AG04449 (cell line): ENCODE measurements around the gene SCAF4.
"Not testable (repeated sequence)": the region's sequence is repeated elsewhere in the genome, so short reads cannot be mapped to it uniquely, and the experiment has no call there.

Source experiments
- CTCF ChIA-PET: fragments of 350-600 bp; formaldehyde crosslinking; extraction: SDS; loops from one replicate; lab custom pipeline; 2021; ENCODE audit warnings: antibody characterized with exemption; lab: Yijun Ruan, JAX
- POLR2A ChIA-PET: fragments of 400-600, 350-600 bp; formaldehyde crosslinking; extraction: SDS; loops from one replicate; lab custom pipeline; 2020; ENCODE audit warnings: antibody characterized with exemption, inconsistent platforms; lab: Yijun Ruan, JAX
- DNase-seq: peaks from one replicate; pipeline ENCODE4 v3.0.0-alpha.2; 2010; ENCODE audit warnings: low read depth, low spot score
- H3K4me3 ChIP-seq: 2 replicates; pipeline ENCODE4 v1.5.1; 2011; ENCODE audit warnings: low read depth, mild to moderate bottlenecking, control low read depth, low read length
- CTCF ChIP-seq: IDR thresholded peaks from one replicate; pipeline ENCODE4 v1.5.1; 2011; ENCODE audit warnings: mild to moderate bottlenecking, moderate library complexity, low read length, control low read depth, inconsistent platforms; ENCODE audit not compliant: insufficient read depth; ENCODE audit errors: missing control alignments

SCAF4 gene

GRCh38 chr21:31670070-31670469 lies 61.8 kb downstream of the SCAF4 start:
- DNase-seq, result no peak
- POLR2A ChIA-PET, result no interaction called here
- CTCF ChIA-PET, result no interaction called here
- no peak overlapping the region for H3K4me3 ChIP-seq
- TF ChIP-seq CTCF, result no peak

- H3K4me3 ChIP-seq, result no peak overlapping the region
- TF ChIP-seq CTCF, result no peak
- ChIA-PET CTCF (no interaction called here), POLR2A (interaction anchor here (0.6 kb wide), 1 partner anchor 1807 kb away, joined by 3 read pairs; no protein-coding TSS in a partner anchor)
- DNase-seq, result no peak
These were observed 63.0 kb downstream of the SCAF4 start for GRCh38 chr21:31668651-31669491.

- no peak for DNase-seq
- ChIA-PET POLR2A (no interaction called here), CTCF (no interaction called here)
- no peak overlapping the region for H3K4me3 ChIP-seq
- TF ChIP-seq CTCF, result no peak
These were observed 64.3 kb downstream of the SCAF4 start for GRCh38 chr21:31667639-31668038.

GRCh38 chr21:31667132-31667531 lies 64.8 kb downstream of the SCAF4 start:
- POLR2A ChIA-PET, result interaction anchor here (0.6 kb wide), 1 partner anchor 65 kb away, joined by 4 read pairs; the partner anchor contains the start of gene SCAF4
- CTCF ChIA-PET, result no interaction called here
- DNase-seq, result no peak
- no peak overlapping the region for H3K4me3 ChIP-seq
- no peak for TF ChIP-seq CTCF

- no peak for TF ChIP-seq CTCF
- DNase-seq, result no peak
- H3K4me3 ChIP-seq, result no peak overlapping the region
- ChIA-PET CTCF (no interaction called here), POLR2A (interaction anchor here (0.6 kb wide), 1 partner anchor 66 kb away, joined by 4 read pairs; the partner anchor contains the start of gene SCAF4)
These were observed 65.4 kb downstream of the SCAF4 start for GRCh38 chr21:31666445-31667010.

GRCh38 chr21:31665869-31666268 lies 66.0 kb downstream of the SCAF4 start:
- DNase-seq, CTCF ChIA-PET, POLR2A ChIA-PET, H3K4me3 ChIP-seq: not testable (repeated sequence)
